Stimulated activated CD8-positive, alpha-beta memory T cell treated with anti-CD3 and anti-CD28 coated beads, Interleukin-2, amount 100 ng/mL, for 48 hours (primary cell): ENCODE data around the gene ARIH1.
"Not testable (repeated sequence)": the region's sequence is repeated elsewhere in the genome, so short reads cannot be mapped to it uniquely, and the experiment has no call there.

Source experiments
- DNase-seq, 2 donors: peaks; one replicate each; pipeline ENCODE4 v3.0.0-alpha.2; 2020; ENCODE audit warnings: low read depth in 2 of 2

Gene ARIH1

GRCh38 chr15:72599855-72600464, 125.8 kb downstream of the ARIH1 start:
- no peak for DNase-seq

GRCh38 chr15:72604794-72605193, 130.7 kb downstream of the ARIH1 start:
- DNase-seq, result no peak

- DNase-seq, result not testable (repeated sequence)
Observed at GRCh38 chr15:72608084-72608483, 134.0 kb downstream of the ARIH1 start.

- DNase-seq, result no peak
Observed at GRCh38 chr15:72609862-72610261, 135.7 kb downstream of the ARIH1 start.

- not testable (repeated sequence) for DNase-seq
Observed at GRCh38 chr15:72612324-72612723, 138.2 kb downstream of the ARIH1 start.

- DNase-seq, result no peak
Observed at GRCh38 chr15:72614810-72615532, 140.8 kb downstream of the ARIH1 start.

GRCh38 chr15:72615533-72616233, 141.6 kb downstream of the ARIH1 start:
- DNase-seq, result not testable (repeated sequence)

GRCh38 chr15:72616491-72617210, 142.5 kb downstream of the ARIH1 start:
- no peak for DNase-seq

- DNase-seq, result not testable (repeated sequence)
Observed at GRCh38 chr15:72623854-72624253, 149.7 kb downstream of the ARIH1 start.

GRCh38 chr15:72626153-72626552, 152.0 kb downstream of the ARIH1 start:
- DNase-seq, result not testable (repeated sequence)

GRCh38 chr15:72628249-72629067, 154.3 kb downstream of the ARIH1 start:
- DNase-seq, result not testable (repeated sequence)

- DNase-seq, result not testable (repeated sequence)
Observed at GRCh38 chr15:72629068-72629570, 155.0 kb downstream of the ARIH1 start.

- peak; percentile 26 to 65 for DNase-seq
Observed at GRCh38 chr15:72636519-72637282, 162.6 kb downstream of the ARIH1 start.

GRCh38 chr15:72639759-72640483, 165.8 kb downstream of the ARIH1 start:
- DNase-seq, result not testable (repeated sequence)

GRCh38 chr15:72642271-72642670, 168.1 kb downstream of the ARIH1 start:
- DNase-seq, result not testable (repeated sequence)

GRCh38 chr15:72648631-72649253, 174.6 kb downstream of the ARIH1 start:
- not testable (repeated sequence) for DNase-seq
